HUES64 (cell line): Measurements from ENCODE around the gene GLYR1.

Source experiments
- H3K27ac ChIP-seq: 2 replicates; pipeline ENCODE4 v1.7.0; 2013; ENCODE audit warnings: low read depth, low read length, inconsistent platforms
- H3K27me3 ChIP-seq: 2 replicates; pipeline ENCODE4 v1.6.1; 2013; ENCODE audit warnings: mild to moderate bottlenecking, low read length; ENCODE audit not compliant: insufficient read depth
- H3K36me3 ChIP-seq: 2 replicates; pipeline ENCODE4 v1.6.1; 2013; ENCODE audit warnings: mild to moderate bottlenecking, low read length; ENCODE audit not compliant: insufficient read depth
- H3K4me1 ChIP-seq: 2 replicates; pipeline ENCODE4 v1.6.1; 2013; ENCODE audit warnings: mild to moderate bottlenecking, low read length, moderate library complexity; ENCODE audit not compliant: insufficient read depth
- H3K4me3 ChIP-seq: 2 replicates; pipeline ENCODE4 v1.5.1; 2013; ENCODE audit warnings: mild to moderate bottlenecking, low read length, moderate library complexity
- H3K9ac ChIP-seq: 2 replicates; pipeline ENCODE4 v1.6.1; 2013; ENCODE audit warnings: mild to moderate bottlenecking, low read depth, low read length
- H3K9me3 ChIP-seq: 2 replicates; pipeline ENCODE4 v1.6.1; 2013; ENCODE audit warnings: low read depth, low read length; ENCODE audit not compliant: insufficient read depth
- WGBS: fragments of 150-250, 120-280 bp; methylation state at CpG from one replicate; pipeline ENCODE4 v1.1.7; 2013; ENCODE audit warnings: missing lambda C conversion rate; 5-methylcytosine and 5-hydroxymethylcytosine counted together

Gene GLYR1

GRCh38 chr16:4876646-4877379 lies 29.7 kb upstream of the GLYR1 start:
- no peak overlapping the region for H3K27ac ChIP-seq
- H3K4me1 ChIP-seq, result no peaks in the 10 kb centered on the region
- H3K9ac ChIP-seq, result no peak overlapping the region
- no peak overlapping the region for H3K4me3 ChIP-seq
- peaks cover 96% of the 10 kb centered on the region for H3K36me3 ChIP-seq
- 95% methylated on average over 11 of the region's 11 CpGs for WGBS
- H3K27me3 ChIP-seq, result no peaks in the 10 kb centered on the region
- H3K9me3 ChIP-seq, result no peaks in the 10 kb centered on the region

- Histone ChIP-seq H3K4me1 (no peaks in the 10 kb centered on the region), H3K27me3 (no peaks in the 10 kb centered on the region), H3K4me3 (no peak overlapping the region), H3K9me3 (no peaks in the 10 kb centered on the region), H3K36me3 (peaks cover 94% of the 10 kb centered on the region), H3K9ac (no peak overlapping the region), H3K27ac (no peak overlapping the region)
- 91% methylated on average over 8 of the region's 8 CpGs for WGBS
These were observed 27.6 kb upstream of the GLYR1 start for GRCh38 chr16:4874666-4875065.

GRCh38 chr16:4873091-4873490 lies 26.0 kb upstream of the GLYR1 start:
- H3K9ac ChIP-seq, result no peak overlapping the region
- no peak overlapping the region for H3K4me3 ChIP-seq
- H3K36me3 ChIP-seq, result peaks cover 92% of the 10 kb centered on the region
- 94% methylated on average over 3 of the region's 3 CpGs for WGBS
- H3K27ac ChIP-seq, result no peak overlapping the region
- no peaks in the 10 kb centered on the region for H3K4me1 ChIP-seq
- H3K27me3 ChIP-seq, result no peaks in the 10 kb centered on the region
- H3K9me3 ChIP-seq, result no peaks in the 10 kb centered on the region

GRCh38 chr16:4871071-4871470 lies 24.0 kb upstream of the GLYR1 start:
- Histone ChIP-seq H3K4me1 (no peaks in the 10 kb centered on the region), H3K27me3 (no peaks in the 10 kb centered on the region), H3K36me3 (peaks cover 72% of the 10 kb centered on the region), H3K27ac (no peak overlapping the region), H3K9ac (no peak overlapping the region), H3K9me3 (no peaks in the 10 kb centered on the region), H3K4me3 (no peak overlapping the region)
- WGBS, result 96% methylated on average over 4 of the region's 4 CpGs

- H3K27me3 ChIP-seq, result no peaks in the 10 kb centered on the region
- no peak overlapping the region for H3K9ac ChIP-seq
- peaks cover 64% of the 10 kb centered on the region for H3K36me3 ChIP-seq
- H3K9me3 ChIP-seq, result no peaks in the 10 kb centered on the region
- H3K4me1 ChIP-seq, result no peaks in the 10 kb centered on the region
- H3K27ac ChIP-seq, result no peak overlapping the region
- WGBS, result 96% methylated on average over 21 of the region's 21 CpGs
- H3K4me3 ChIP-seq, result no peak overlapping the region
These were observed 23.1 kb upstream of the GLYR1 start for GRCh38 chr16:4870138-4870671.

GRCh38 chr16:4869147-4869805 lies 22.2 kb upstream of the GLYR1 start:
- no peak overlapping the region for H3K9ac ChIP-seq
- 94% methylated on average over 13 of the region's 13 CpGs for WGBS
- H3K27ac ChIP-seq, result no peak overlapping the region
- H3K9me3 ChIP-seq, result no peaks in the 10 kb centered on the region
- H3K4me1 ChIP-seq, result no peaks in the 10 kb centered on the region
- H3K36me3 ChIP-seq, result peaks cover 62% of the 10 kb centered on the region
- H3K4me3 ChIP-seq, result no peak overlapping the region
- no peaks in the 10 kb centered on the region for H3K27me3 ChIP-seq

GRCh38 chr16:4868535-4868934 lies 21.4 kb upstream of the GLYR1 start:
- H3K4me1 ChIP-seq, result no peaks in the 10 kb centered on the region
- no peaks in the 10 kb centered on the region for H3K9me3 ChIP-seq
- peaks cover 57% of the 10 kb centered on the region for H3K36me3 ChIP-seq
- H3K27ac ChIP-seq, result no peak overlapping the region
- WGBS, result 93% methylated on average over 7 of the region's 7 CpGs
- no peaks in the 10 kb centered on the region for H3K27me3 ChIP-seq
- no peak overlapping the region for H3K9ac ChIP-seq
- H3K4me3 ChIP-seq, result no peak overlapping the region

GRCh38 chr16:4868026-4868425 lies 20.9 kb upstream of the GLYR1 start:
- no peak overlapping the region for H3K27ac ChIP-seq

GRCh38 chr16:4866586-4866985 lies 19.5 kb upstream of the GLYR1 start:
- Histone ChIP-seq H3K36me3 (peaks cover 60% of the 10 kb centered on the region), H3K27ac (no peak overlapping the region)

More at GRCh38 chr16:4868026-4868425, 20.9 kb upstream of the GLYR1 start:
- no peaks in the 10 kb centered on the region for H3K9me3 ChIP-seq
- no peak overlapping the region for H3K4me3 ChIP-seq
- no peak overlapping the region for H3K9ac ChIP-seq
- no peaks in the 10 kb centered on the region for H3K27me3 ChIP-seq
- H3K4me1 ChIP-seq, result no peaks in the 10 kb centered on the region
- H3K36me3 ChIP-seq, result peaks cover 57% of the 10 kb centered on the region
- WGBS, result 94% methylated on average over 5 of the region's 5 CpGs

GRCh38 chr16:4865231-4865860 lies 18.3 kb upstream of the GLYR1 start:
- 98% methylated on average over 13 of the region's 13 CpGs for WGBS
- Histone ChIP-seq H3K9ac (no peak overlapping the region), H3K36me3 (peaks cover 61% of the 10 kb centered on the region)

More at GRCh38 chr16:4866586-4866985, 19.5 kb upstream of the GLYR1 start:
- H3K27me3 ChIP-seq, result no peaks in the 10 kb centered on the region
- H3K4me3 ChIP-seq, result no peak overlapping the region
- H3K9me3 ChIP-seq, result no peaks in the 10 kb centered on the region
- no peak overlapping the region for H3K9ac ChIP-seq
- H3K4me1 ChIP-seq, result no peaks in the 10 kb centered on the region
- WGBS, result 96% methylated on average over 12 of the region's 12 CpGs

GRCh38 chr16:4864728-4865127 lies 17.6 kb upstream of the GLYR1 start:
- Histone ChIP-seq H3K4me3 (no peak overlapping the region), H3K36me3 (peaks cover 61% of the 10 kb centered on the region), H3K27me3 (no peaks in the 10 kb centered on the region), H3K9ac (no peak overlapping the region), H3K4me1 (no peaks in the 10 kb centered on the region), H3K27ac (no peak overlapping the region), H3K9me3 (no peaks in the 10 kb centered on the region)
- 100% methylated on average over 1 of the region's 3 CpGs for WGBS

More at GRCh38 chr16:4865231-4865860, 18.3 kb upstream of the GLYR1 start:
- Histone ChIP-seq H3K9me3 (no peaks in the 10 kb centered on the region), H3K4me3 (no peak overlapping the region), H3K27ac (no peak overlapping the region), H3K27me3 (no peaks in the 10 kb centered on the region), H3K4me1 (no peaks in the 10 kb centered on the region)
